HG03378 (cell line): ENCODE data around the gene KCNH6.

Source experiments
- ATAC-seq: cut with Tn5 transposase; IDR thresholded peaks from one replicate; pipeline ENCODE4 v1.9.1; 2021; ENCODE audit warnings: mild to moderate bottlenecking, moderate library complexity; ENCODE audit not compliant: unreplicated experiment

Gene KCNH6

DNA sequence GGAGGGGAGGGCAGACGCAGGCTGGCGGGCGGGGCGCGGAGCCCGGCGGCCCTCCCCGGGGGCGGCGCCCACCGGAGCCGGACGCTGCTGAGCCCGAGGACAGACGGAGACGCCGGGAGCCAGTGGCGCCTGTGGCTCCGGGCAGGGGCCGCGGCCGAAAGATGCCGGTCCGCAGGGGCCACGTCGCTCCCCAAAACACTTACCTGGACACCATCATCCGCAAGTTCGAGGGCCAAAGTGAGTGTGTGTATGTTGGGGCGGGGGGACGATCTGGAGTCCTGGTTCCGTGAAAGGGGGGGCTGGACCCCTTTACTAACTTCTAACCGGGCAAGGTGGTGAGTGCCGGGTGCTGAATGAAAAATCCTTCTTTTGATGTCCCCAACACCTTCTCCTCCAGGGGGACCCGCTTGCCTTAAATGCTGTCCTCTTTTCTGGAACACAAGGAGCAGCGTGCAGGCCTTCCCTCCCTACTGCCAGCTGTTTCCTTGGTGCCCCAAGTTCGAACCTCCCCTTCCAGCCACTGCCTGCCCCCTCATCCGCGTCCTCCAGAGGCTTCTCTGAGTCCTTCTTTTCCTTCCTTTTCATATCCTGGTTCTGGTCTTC, at the start of gene KCNH6:
Gene KCNH6, plus strand, starts transcription at position 106 of the 603 bp plus-strand sequence. Its CDS starts 56 bp downstream, at position 162.
- ATAC-seq, result no peak

- ATAC-seq, result no peak
These were observed 49.0 kb upstream of the KCNH6 start for GRCh38 chr17:63474174-63474573.

GRCh38 chr17:63474586-63475460, 48.3 kb upstream of the KCNH6 start:
- ATAC-seq, result no peak

DNA sequence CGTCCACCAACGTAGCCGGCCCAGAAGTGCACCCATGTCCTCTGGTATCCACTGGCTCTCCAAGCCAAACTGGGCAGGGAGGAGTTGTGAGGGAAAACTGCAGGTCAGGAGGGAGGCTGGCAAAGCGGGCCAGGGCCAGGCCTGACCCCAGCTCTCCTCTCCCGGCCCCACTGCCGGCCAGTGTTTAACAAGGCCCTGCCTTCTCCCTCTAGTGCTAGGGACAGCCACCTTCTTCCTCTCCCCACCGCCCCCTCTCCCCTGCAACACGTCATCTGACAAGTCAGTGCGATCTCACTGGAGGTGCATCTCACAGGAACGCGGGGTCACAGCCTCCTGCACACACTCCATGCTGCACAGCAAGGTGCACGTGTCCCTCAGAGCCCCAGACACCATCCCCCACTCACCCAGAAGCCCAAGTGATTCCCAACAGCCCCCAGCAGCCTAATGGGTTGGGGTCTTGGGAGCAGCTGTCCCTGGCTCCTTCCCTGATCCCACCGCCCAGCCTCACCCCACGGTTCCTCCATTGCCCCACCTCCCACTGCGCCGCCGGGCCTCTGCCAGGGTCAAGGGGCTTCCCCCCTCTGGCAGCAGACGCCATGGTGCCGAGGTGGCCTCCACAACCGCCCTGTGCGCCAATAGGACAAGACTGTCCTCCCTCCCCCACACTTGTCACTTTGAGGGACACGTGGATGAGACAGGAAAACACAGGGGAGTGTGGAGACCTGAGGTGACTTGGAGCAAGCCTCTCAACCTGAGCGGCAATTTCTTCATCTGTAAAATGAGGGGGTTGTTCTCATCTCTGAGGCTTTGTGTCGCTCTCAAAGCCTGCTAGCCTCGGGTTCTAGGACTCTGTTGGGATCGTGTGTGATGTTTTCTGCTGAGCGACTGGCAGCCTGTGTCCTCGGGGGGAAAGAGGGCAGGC, 47.4 kb upstream of the KCNH6 start:
- no peak for ATAC-seq

- no peak for ATAC-seq
These were observed 46.7 kb upstream of the KCNH6 start for GRCh38 chr17:63476459-63476853.

GRCh38 chr17:63476854-63477479, 46.2 kb upstream of the KCNH6 start, which contains the start of gene ACE:
ACE (plus strand) TSS chr17:63477061; CDS start chr17:63477095, 34 bp downstream.
- no peak for ATAC-seq

- ATAC-seq, result no peak
These were observed 45.4 kb upstream of the KCNH6 start for GRCh38 chr17:63477480-63478440.

DNA sequence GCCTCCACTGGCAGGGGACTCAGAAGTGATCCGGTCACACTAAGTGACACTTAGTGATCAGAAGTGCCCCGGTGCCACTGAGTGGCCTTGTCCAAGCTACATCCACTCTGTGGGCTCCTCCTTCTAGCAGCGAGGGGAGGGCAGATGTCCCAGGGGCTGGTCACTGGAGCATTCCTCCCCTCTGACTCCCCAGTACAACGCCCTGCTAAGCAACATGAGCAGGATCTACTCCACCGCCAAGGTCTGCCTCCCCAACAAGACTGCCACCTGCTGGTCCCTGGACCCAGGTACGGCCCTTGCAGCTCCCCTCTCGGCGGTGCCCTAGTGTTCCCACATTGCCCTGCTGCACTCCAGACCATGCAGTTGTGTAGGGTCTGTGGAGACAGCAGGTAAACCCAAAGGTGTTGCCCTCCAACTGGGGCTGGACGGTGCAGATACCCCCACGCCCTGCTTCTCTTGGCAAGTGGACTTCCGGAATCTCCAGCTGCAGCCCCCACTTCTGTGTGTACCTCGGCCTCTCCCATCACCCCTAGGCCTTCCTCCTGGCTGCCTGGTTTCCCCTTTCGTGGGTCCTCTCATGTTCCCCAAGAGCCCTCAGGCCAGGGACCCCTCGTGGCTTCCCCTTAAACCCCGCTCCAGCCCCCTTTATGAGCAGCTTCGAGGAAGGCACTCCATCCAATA, 44.2 kb upstream of the KCNH6 start:
- ATAC-seq, result no peak

DNA sequence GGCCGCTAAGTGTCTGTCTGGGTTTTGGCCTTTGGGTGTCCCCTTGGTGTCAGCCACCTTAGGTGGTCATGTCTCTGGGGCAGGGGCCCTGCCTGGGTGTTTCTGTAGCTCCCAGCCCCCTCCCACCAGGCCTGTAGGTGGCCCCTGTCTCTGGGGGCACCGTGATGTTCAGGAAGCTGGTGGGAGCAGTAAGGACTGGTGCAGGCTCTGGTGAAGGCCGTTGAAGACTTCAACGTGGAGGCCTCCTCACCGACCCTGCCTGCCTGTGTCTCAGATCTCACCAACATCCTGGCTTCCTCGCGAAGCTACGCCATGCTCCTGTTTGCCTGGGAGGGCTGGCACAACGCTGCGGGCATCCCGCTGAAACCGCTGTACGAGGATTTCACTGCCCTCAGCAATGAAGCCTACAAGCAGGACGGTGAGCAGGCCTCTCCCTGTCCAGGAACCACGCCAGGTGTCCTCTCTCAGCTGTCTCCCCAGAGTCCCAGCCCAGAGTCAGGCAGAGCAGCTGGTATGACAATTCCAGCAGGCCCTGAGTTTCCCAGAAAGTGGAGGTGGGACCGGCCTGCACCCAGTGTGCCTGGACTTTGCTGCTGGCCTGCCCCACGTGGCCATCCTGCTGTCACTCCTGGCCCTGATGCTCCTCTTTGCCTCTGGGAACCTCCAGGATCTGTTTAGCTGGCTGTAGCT, 43.5 kb upstream of the KCNH6 start:
- no peak for ATAC-seq

- ATAC-seq, result no peak
These were observed 42.9 kb upstream of the KCNH6 start for GRCh38 chr17:63480192-63480784.

DNA sequence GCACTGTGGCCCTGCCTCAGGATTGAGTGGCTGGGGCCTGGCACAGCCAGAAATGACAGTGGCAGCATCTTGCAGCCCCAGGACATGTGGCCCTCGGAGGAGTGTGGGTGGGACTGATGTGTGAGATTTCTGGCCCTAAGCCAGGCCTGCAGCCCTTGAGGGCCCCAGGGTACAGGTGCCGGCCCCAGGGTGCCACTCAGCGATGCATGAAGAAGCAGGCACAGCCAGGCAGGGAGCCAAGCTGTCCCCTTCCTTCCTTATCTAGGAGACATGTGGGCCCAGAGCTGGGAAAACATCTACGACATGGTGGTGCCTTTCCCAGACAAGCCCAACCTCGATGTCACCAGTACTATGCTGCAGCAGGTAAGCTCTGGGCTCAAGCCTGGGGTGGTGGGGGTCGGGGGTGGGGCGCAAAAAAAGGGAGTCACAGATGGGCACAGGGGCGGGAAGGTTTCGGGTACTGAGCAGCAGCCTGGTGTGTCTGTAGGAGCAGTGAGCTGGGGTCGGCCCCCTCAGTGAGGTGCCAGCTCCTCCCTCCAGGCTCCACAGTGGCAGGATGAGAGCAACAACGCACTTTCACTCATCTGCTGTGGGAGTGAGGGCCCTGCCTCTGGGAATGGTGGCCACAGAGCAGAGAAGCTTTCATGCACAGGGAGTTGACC, 42.2 kb upstream of the KCNH6 start:
- ATAC-seq, result no peak

GRCh38 chr17:63481488-63481870, 41.7 kb upstream of the KCNH6 start:
- no peak for ATAC-seq

DNA sequence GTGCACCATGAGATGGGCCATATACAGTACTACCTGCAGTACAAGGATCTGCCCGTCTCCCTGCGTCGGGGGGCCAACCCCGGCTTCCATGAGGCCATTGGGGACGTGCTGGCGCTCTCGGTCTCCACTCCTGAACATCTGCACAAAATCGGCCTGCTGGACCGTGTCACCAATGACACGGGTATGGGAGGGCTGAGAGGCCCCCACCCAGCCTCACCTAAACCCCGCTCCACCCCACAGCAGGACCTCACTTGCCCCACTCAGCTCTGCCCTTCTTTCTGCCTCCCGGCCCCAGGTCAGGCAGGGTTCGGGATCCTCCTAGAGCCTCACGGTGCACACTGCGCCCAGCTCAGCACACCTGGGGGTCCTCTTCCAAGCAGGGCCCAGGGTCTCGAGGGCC, 40.6 kb upstream of the KCNH6 start:
- ATAC-seq, result no peak

GRCh38 chr17:63483038-63483437, 40.1 kb upstream of the KCNH6 start:
- no peak for ATAC-seq

- ATAC-seq, result no peak
These were observed 39.2 kb upstream of the KCNH6 start for GRCh38 chr17:63483655-63484575.

- ATAC-seq, result no peak
These were observed 36.7 kb upstream of the KCNH6 start for GRCh38 chr17:63486317-63487013.
